ENCODE data around the gene GTF2A1L.

Gene GTF2A1L

Small RNA genes within 50 kb of the gene (small RNA-seq; reads per million reads assigned to genes)
- 0 reads per million in 2 experiments for gene TPT1P11
